ENCODE measurements around the gene CD58.

CD58 gene

DNA sequence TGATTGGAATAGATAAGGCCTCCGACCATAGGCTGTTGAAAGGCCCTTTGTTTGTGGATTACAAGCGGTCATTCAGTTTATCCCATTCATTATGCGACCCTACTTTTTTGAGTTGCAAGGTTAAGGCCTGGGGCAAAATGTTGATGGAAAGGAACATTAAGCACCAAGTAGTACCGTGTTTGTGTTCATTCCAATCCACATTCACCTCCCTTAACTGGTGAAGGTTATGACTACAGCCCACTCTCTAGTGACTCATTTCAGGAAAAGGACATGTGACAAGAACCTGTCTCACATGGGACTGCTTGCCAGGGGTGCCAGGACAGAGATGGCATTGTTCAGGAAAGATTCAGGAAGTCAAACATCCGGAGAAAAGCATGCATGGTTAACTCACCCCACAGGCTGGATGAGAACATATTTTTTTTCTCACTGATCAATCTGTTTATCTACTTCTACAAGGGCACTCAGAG lies 81.6 kb downstream of the CD58 start:
- TF ChIP-seq, protein P1, sequence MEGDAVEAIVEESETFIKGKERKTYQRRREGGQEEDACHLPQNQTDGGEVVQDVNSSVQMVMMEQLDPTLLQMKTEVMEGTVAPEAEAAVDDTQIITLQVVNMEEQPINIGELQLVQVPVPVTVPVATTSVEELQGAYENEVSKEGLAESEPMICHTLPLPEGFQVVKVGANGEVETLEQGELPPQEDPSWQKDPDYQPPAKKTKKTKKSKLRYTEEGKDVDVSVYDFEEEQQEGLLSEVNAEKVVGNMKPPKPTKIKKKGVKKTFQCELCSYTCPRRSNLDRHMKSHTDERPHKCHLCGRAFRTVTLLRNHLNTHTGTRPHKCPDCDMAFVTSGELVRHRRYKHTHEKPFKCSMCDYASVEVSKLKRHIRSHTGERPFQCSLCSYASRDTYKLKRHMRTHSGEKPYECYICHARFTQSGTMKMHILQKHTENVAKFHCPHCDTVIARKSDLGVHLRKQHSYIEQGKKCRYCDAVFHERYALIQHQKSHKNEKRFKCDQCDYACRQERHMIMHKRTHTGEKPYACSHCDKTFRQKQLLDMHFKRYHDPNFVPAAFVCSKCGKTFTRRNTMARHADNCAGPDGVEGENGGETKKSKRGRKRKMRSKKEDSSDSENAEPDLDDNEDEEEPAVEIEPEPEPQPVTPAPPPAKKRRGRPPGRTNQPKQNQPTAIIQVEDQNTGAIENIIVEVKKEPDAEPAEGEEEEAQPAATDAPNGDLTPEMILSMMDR (IDR thresholded peaks at IDR 0.05): no peak

- TF ChIP-seq, protein P1 (IDR thresholded peaks at IDR 0.05): no peak
Observed at GRCh38 chr1:116488071-116488470, 82.8 kb downstream of the CD58 start.

- TF ChIP-seq, protein P1 (IDR thresholded peaks at IDR 0.05): no peak
Observed at GRCh38 chr1:116487583-116487982, 83.2 kb downstream of the CD58 start.

DNA sequence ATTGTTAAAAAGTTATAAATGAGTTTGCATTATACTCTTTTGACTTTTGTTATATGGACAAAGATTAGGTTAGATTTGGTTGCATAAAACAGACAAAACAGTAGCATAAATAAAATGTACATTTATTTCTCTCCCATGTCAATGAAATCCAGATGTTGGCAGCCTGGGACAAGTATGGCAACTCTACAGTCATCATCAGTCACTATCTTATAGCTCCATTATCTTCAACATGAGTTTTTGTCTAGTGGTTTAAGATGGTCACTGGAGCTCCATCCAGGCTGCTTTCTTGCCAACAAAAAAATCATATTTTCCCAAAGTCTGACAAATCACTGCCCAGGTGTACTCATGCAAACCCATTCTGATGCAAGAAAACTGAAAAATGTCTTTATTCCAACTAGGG lies 83.8 kb downstream of the CD58 start:
- TF ChIP-seq, protein P1 (IDR thresholded peaks at IDR 0.05): no peak

DNA sequence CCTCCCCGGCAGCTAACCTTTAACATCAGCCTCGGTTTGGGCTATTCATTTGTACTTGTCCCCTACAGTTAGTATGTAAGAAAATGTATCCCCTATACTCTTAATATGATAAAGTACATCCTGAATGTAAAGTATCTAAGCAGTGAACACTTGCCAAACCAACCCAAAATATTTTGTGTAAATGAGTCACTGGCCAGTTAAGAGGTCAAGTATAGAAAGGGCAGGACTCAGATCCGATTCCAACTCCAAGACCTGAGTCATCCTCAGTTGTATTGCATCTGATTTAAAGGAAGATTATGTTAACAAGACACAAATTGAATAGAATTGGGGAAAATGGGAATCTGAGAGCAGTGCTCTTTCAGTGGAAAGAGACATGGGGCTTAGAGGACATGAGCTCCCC lies 84.4 kb downstream of the CD58 start:
- TF ChIP-seq, protein P1 (IDR thresholded peaks at IDR 0.05): no peak

- TF ChIP-seq, protein P1 (IDR thresholded peaks at IDR 0.05): no peak
Observed at GRCh38 chr1:116485976-116486375, 84.8 kb downstream of the CD58 start.

DNA sequence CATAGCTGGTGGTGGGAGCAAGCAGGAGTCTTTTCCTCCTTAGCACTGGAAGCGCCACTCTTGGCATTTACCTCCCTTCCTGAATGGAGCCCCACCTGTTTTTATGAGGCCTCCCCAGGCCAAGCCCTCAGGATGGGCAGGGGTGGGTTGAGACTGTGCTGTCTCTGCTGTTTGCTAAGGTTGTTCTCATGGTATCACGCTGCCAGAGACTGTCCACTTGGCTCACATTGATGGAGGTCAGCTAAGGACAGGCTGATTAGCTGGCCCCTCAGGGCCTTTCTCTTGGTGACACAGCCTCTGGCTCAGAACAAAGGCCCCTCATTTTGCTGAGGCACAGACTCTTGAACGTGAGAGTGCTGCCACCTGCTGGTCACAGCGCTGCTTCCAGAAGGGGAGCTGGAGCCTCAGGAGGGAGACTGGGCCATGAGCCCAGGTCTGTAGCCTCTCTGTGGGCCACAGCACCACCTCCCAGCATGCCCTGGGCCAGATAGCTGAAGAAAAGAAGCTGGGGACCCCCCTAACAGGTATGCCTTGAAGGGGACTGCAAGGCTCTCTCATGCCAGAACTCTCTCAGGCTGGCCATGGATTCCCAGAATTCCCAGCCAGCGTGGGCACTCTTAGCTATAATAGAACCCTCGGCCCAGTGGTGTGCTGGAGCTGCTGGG lies 85.6 kb downstream of the CD58 start:
- TF ChIP-seq, protein P1 (IDR thresholded peaks at IDR 0.05): peak; percentile 90

Data from LNCAP (cell line).